MG63 (cell line): ENCODE results near the gene RGS11. TPM values are rescaled to one million over a fixed set of nuclear protein-coding genes. Genes with fewer than 3 reads are reported as not detected.

Experiments
- DNase-seq: peaks from one replicate; pipeline ENCODE4 v3.0.0-alpha.2; 2020
- H3K27me3 ChIP-seq: fragments of 250-450 bp; sonication (Bioruptor Pico); 2 replicates; pipeline ENCODE4 v1.5.1; 2020; ENCODE audit warnings: mild to moderate bottlenecking, moderate library complexity
- H3K36me3 ChIP-seq: fragments of 250-450 bp; sonication (Bioruptor Pico); 2 replicates; pipeline ENCODE4 v1.5.1; 2020; ENCODE audit warnings: mild to moderate bottlenecking, moderate library complexity
- H3K4me3 ChIP-seq: fragments of 250-450 bp; sonication (Bioruptor Pico); 2 replicates; pipeline ENCODE4 v1.5.1; 2020; ENCODE audit warnings: mild to moderate bottlenecking, moderate library complexity
- H3K9me3 ChIP-seq: fragments of 250-450 bp; sonication (Bioruptor Pico); 2 replicates; pipeline ENCODE4 v1.5.1; 2020; ENCODE audit warnings: mild to moderate bottlenecking, moderate library complexity
- total RNA-seq: library from RNA; depleted of rRNA; stranded (reverse); fragments of >200 nt; shearing (Covaris generic); gene quantifications from 2 replicates; pipeline ENCODE4 v1.2.3, GENCODE V29; 2014; ENCODE audit warnings: low replicate concordance

The RGS11 gene
- total RNA-seq, 1 experiment from 2014 or later = not detected

GRCh38 chr16:285146-286055 is 9.7 kb upstream of the RGS11 start:
- no peaks in the 10 kb centered on the region for H3K9me3 ChIP-seq

DNA sequence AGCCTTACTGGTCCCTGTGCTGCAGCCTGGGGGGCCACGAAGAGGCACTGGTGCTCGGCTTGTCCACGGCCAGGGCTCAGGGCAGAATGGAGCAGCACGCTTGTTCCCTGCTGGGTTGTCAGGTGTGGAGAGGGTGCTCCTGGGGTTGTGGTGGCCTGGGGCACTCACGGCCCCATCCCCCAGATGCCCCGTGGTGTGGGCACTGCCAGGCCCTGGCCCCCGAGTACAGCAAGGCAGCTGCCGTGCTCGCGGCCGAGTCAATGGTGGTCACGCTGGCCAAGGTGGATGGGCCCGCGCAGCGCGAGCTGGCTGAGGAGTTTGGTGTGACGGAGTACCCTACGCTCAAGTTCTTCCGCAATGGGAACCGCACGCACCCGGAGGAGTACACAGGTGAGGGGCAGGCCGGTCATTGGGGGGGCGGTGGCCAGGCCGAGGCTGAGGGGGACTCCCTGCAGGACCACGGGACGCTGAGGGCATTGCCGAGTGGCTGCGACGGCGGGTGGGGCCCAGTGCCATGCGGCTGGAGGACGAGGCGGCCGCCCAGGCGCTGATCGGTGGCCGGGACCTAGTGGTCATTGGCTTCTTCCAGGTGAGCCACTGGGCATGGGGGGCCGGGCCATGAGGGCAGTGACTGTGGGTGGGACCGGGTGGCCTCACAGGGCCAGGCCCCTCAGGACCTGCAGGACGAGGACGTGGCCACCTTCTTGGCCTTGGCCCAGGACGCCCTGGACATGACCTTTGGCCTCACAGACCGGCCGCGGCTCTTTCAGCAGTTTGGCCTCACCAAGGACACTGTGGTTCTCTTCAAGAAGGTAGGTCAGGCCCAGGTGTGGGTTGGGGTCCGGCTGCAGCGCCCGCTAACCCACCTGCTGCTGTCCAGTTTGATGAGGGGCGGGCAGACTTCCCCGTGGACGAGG is 8.7 kb upstream of the RGS11 start:
- Histone ChIP-seq H3K27me3 (peaks cover 9% of the 10 kb centered on the region), H3K9me3 (no peaks in the 10 kb centered on the region), H3K36me3 (peaks cover 19% of the 10 kb centered on the region), H3K4me3 (no peak overlapping the region)
- no peak for DNase-seq

More at GRCh38 chr16:285146-286055, 9.7 kb upstream of the RGS11 start:
- Histone ChIP-seq H3K27me3 (peaks cover 9% of the 10 kb centered on the region), H3K36me3 (peaks cover 28% of the 10 kb centered on the region), H3K4me3 (no peak overlapping the region)
- DNase-seq = no peak

DNA sequence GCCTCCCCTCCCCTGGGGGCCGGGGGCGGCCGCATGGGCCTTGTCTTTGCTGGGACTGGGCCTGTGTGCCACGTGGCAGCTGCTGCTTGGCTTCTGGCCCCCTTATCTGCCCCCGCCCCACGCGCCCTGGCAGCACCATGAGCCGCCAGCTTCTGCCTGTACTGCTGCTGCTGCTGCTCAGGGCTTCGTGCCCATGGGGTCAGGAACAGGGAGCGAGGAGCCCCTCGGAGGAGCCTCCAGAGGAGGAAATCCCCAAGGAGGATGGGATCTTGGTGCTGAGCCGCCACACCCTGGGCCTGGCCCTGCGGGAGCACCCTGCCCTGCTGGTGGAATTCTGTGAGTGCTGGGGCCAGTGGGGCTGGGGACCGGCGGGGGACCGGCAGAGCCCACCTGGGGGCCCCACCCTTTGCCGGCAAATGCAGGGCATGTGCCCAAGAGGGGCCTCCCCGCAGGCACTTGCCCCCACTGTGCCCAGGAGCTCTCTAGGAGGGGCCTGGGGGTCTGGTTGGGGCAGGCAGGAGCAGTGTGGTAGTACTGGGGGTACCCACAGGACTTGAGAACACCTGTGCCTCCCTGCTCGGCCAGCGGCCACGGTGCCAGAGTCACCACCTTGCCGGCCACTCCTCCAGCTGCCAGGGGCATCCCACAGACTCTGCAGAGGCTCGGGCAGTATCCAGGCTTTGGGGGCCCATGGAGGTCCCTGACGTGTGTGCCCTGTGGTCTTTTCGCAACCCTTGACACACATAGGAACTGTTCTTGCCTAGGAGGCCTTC is 7.5 kb upstream of the RGS11 start, which contains the start of gene PDIA2:
Gene PDIA2, plus strand, starts transcription at position 132 of the 773 bp plus-strand sequence. Its CDS starts 6 bp downstream, at position 138.
- no peak for DNase-seq
- H3K36me3 ChIP-seq = peaks cover 13% of the 10 kb centered on the region
- peaks cover 9% of the 10 kb centered on the region for H3K27me3 ChIP-seq
- no peaks in the 10 kb centered on the region for H3K9me3 ChIP-seq
- no peak within 1 kb of the TSS for H3K4me3 ChIP-seq

GRCh38 chr16:282491-282890 is 6.7 kb upstream of the RGS11 start:
- DNase-seq = no peak
- H3K4me3 ChIP-seq = no peak overlapping the region
- peaks cover 9% of the 10 kb centered on the region for H3K27me3 ChIP-seq
- H3K9me3 ChIP-seq = no peaks in the 10 kb centered on the region
- peaks cover 5% of the 10 kb centered on the region for H3K36me3 ChIP-seq

- no peak for DNase-seq
- no peak overlapping the region for H3K4me3 ChIP-seq
Observed at GRCh38 chr16:281660-282255, 6.0 kb upstream of the RGS11 start.

GRCh38 chr16:280991-281659 is 5.4 kb upstream of the RGS11 start:
- no peaks in the 10 kb centered on the region for H3K9me3 ChIP-seq
- peaks cover 9% of the 10 kb centered on the region for H3K27me3 ChIP-seq
- peak overlapping the region; percentile 41 for H3K4me3 ChIP-seq
- peaks cover 2% of the 10 kb centered on the region; the same call in 1 of the 2 replicates for H3K36me3 ChIP-seq
- DNase-seq = no peak

More at GRCh38 chr16:281660-282255, 6.0 kb upstream of the RGS11 start:
- peaks cover 9% of the 10 kb centered on the region for H3K27me3 ChIP-seq
- H3K36me3 ChIP-seq = peaks cover 2% of the 10 kb centered on the region; the same call in 1 of the 2 replicates
- no peaks in the 10 kb centered on the region for H3K9me3 ChIP-seq

DNA sequence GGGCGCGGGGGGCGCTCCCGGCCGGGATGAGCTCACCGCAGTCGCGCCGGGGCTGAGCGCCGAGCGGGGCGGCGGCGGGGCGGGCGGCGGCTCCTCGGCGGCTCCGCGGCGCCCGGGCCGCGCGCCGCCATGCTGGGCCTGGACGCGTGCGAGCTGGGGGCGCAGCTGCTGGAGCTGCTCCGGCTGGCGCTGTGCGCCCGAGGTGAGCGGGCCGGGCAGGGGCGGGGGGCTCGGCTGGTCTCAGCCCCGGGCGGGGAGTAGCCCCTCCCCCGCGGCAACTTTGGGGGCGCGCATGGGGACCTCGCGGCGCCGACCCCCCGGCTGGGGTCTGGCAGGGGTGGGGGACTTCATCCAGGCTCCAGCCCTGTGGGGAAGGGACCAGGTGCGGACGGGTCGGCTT is 4.8 kb upstream of the RGS11 start, which contains the start of gene ARHGDIG:
Gene ARHGDIG, plus strand, starts transcription at position 40 of the 400 bp plus-strand sequence. Its CDS starts 90 bp downstream, at position 130.
- Histone ChIP-seq H3K27me3 (peaks cover 9% of the 10 kb centered on the region), H3K9me3 (no peaks in the 10 kb centered on the region), H3K4me3 (peak within 1 kb of the TSS; percentile 41), H3K36me3 (peaks cover 2% of the 10 kb centered on the region; the same call in 1 of the 2 replicates)
- peak; percentile 34 for DNase-seq

- H3K9me3 ChIP-seq = no peaks in the 10 kb centered on the region
- no peak for DNase-seq
- peaks cover 9% of the 10 kb centered on the region for H3K27me3 ChIP-seq
- peaks cover 2% of the 10 kb centered on the region; the same call in 1 of the 2 replicates for H3K36me3 ChIP-seq
- no peak overlapping the region for H3K4me3 ChIP-seq
Observed at GRCh38 chr16:280005-280460, 4.3 kb upstream of the RGS11 start.

- Histone ChIP-seq H3K27me3 (peaks cover 9% of the 10 kb centered on the region), H3K36me3 (no peaks in the 10 kb centered on the region; the same call in 1 of the 2 replicates), H3K4me3 (no peak overlapping the region), H3K9me3 (no peaks in the 10 kb centered on the region)
- DNase-seq = no peak
Observed at GRCh38 chr16:279531-279930, 3.8 kb upstream of the RGS11 start.

- Histone ChIP-seq H3K27me3 (peaks cover 9% of the 10 kb centered on the region), H3K4me3 (no peak overlapping the region), H3K9me3 (no peaks in the 10 kb centered on the region), H3K36me3 (no peaks in the 10 kb centered on the region)
- no peak for DNase-seq
Observed at GRCh38 chr16:278863-279366, 3.2 kb upstream of the RGS11 start.

- no peak for DNase-seq
- H3K9me3 ChIP-seq = no peaks in the 10 kb centered on the region
- H3K4me3 ChIP-seq = no peak overlapping the region
- peaks cover 9% of the 10 kb centered on the region for H3K27me3 ChIP-seq
- H3K36me3 ChIP-seq = no peaks in the 10 kb centered on the region
Observed at GRCh38 chr16:276426-277077, 808 bp upstream of the RGS11 start.

DNA sequence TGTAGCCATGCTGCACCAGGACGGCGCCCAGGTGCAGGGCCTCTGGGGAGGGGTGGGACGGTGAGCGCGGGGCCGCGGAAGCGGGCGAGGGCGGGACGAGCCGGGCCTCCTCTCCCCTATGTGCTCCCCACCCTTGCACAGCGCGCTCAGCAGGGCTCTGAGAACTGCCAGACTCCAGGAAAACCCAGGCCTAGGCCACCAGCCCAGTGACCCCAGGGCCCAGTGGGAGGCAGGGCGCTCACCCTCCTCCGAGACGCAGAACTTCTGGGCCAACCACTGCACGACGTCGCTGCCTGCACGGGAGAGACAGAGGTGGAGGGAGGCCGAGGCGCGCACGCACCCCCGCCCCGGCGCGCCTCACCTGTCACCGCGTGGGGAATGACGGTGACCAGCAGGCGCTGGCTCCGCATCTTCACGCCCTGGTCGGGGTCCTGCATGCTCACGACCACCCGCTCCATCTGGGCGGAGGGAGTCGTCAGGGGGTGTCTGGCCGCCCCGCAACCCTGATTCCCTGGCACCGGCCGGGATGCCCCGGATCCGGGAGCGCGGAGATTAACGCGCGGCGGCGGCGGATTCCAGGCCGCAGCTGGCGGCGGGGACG is 603 bp downstream of the RGS11 start:
- Histone ChIP-seq H3K4me3 (no peak overlapping the region), H3K36me3 (no peaks in the 10 kb centered on the region), H3K9me3 (no peaks in the 10 kb centered on the region), H3K27me3 (no peaks in the 10 kb centered on the region)
- DNase-seq = no peak

DNA sequence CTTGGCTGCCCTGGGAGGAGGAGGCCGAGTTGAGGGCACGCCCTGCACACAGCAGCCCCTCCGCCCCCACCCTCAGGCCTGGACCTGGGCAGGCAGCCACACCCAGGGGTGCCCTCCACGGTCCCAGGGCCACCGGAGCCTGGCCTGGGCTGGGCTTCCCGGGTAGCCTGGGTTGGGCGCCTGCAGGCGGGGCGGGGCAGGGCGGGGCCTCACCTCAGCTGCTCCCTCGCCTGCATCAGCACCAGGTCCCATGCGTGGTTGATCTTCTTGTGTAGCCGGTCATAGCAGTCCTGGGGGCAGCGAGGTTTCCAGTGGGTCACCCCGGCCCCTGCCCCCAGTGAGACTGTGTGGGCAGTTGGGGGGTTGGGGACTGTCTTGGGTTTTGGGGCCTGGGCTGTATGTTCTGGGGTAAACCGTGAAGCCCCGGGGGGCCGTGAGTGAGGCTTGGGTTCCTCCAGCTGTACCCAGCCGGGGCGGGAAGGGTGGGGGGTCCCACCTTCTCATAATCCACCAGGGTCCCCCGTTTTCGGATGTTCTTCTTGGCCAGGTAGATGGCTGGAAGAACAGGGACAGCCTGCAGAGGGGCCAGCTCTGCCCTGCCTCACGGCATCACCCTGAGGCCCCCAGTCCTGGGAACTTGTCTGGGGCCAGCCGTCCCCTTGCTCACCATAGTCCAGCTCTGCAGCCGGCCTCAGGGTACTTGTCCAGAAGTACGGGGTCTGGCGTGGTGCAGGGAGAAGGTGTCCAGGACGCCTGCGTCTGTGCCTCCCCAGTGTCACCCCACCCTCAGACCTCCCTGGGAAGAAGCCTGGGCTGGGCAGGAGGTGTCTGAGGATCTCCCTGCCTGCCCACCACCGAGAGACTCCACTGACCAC is 2.0 kb downstream of the RGS11 start:
- Histone ChIP-seq H3K36me3 (no peaks in the 10 kb centered on the region), H3K4me3 (no peak overlapping the region), H3K27me3 (no peaks in the 10 kb centered on the region), H3K9me3 (no peaks in the 10 kb centered on the region)
- no peak for DNase-seq
